B cell (primary cell): ENCODE data around the gene MAJIN. TPM values are rescaled to one million over a fixed set of nuclear protein-coding genes. Genes with fewer than 3 reads are reported as not detected.

ENCODE experiments used
- ATAC-seq: fragments of 200-7000 bp; cut with Tn5 transposase; one replicate; pipeline ENCODE4 v1.10.0; 2021; ENCODE audit warnings: low read depth, mild to moderate bottlenecking, moderate number of reproducible peaks, moderate library complexity
- CTCF ChIA-PET: fragments of 350-600 bp; sonication (Branson Sonifier 250); formaldehyde crosslinking; loops from one replicate; lab custom pipeline; 2021; ENCODE audit warnings: antibody characterized with exemption, inconsistent platforms; lab: Charles Lee
- POLR2A ChIA-PET: fragments of 350-600 bp; sonication (Branson Sonifier 250); formaldehyde crosslinking; loops from one replicate; lab custom pipeline; 2021; ENCODE audit warnings: antibody characterized with exemption; lab: Charles Lee
- DNase-seq: peaks from one replicate; pipeline ENCODE4 v3.0.0; 2013
- H2AFZ ChIP-seq: 2 replicates; pipeline ENCODE4 v1.6.1; 2012; ENCODE audit warnings: mild to moderate bottlenecking, low read depth, low read length; ENCODE audit not compliant: insufficient read depth, poor library complexity, severe bottlenecking
- H3K27ac ChIP-seq, 2 donors: 1 replicate in 1 of 2; 2 replicates in 1 of 2; pipeline ENCODE4 v1.5.1; 2012 to 2013; ENCODE audit warnings: low read length in 2 of 2, mild to moderate bottlenecking in 2 of 2, moderate library complexity in 1 of 2
- H3K27me3 ChIP-seq, 4 experiments: fragments of 200-600 bp in 1 of 4; sonication (generic) in 1 of 4; replicated peaks in 1 of 4; 1 replicate in 2 of 4; 2 replicates in 2 of 4; pipeline versions ENCODE4 v1.6.1 to v1.7.0; 2013 to 2016; ENCODE audit warnings: low read length in 3 of 4, mild to moderate bottlenecking in 2 of 4, mixed read lengths in 1 of 4, moderate library complexity in 1 of 4; ENCODE audit not compliant: insufficient read depth in 4 of 4, control insufficient read depth in 3 of 4; ENCODE audit errors: control extremely low read depth in 1 of 4
- H3K36me3 ChIP-seq, 2 experiments: replicated peaks in 1 of 2; 1 replicate in 1 of 2; 2 replicates in 1 of 2; pipeline versions ENCODE4 v1.6.1 to v1.7.1; 2013; ENCODE audit warnings: low read length in 1 of 2; ENCODE audit not compliant: insufficient read depth in 2 of 2, control insufficient read depth in 1 of 2; ENCODE audit errors: control extremely low read depth in 1 of 2, extremely low read depth in 1 of 2
- H3K4me1 ChIP-seq, 2 donors: fragments of 200-600 bp in 1 of 2; sonication (generic) in 1 of 2; 1 replicate in 1 of 2; 2 replicates in 1 of 2; pipeline versions ENCODE4 v1.5.1 to v1.6.1; 2013 to 2017; ENCODE audit warnings: low read length in 2 of 2; ENCODE audit not compliant: control insufficient read depth in 2 of 2, insufficient read depth in 2 of 2
- H3K4me2 ChIP-seq: replicated peaks from 2 replicates; pipeline ENCODE3; 2012; ENCODE audit warnings: mild to moderate bottlenecking, low read depth, low read length; ENCODE audit not compliant: poor library complexity, severe bottlenecking
- H3K4me3 ChIP-seq, 5 experiments: fragments of 200-600 bp in 1 of 5; sonication (generic) in 1 of 5; 1 replicate in 3 of 5; 2 replicates in 2 of 5; pipeline versions ENCODE4 v1.5.1 to v1.7.0; 2011 to 2016; ENCODE audit warnings: low read length in 4 of 5, mild to moderate bottlenecking in 4 of 5, low read depth in 2 of 5, control low read depth in 1 of 5, moderate library complexity in 1 of 5; ENCODE audit not compliant: insufficient read depth in 1 of 5; ENCODE audit errors: control extremely low read depth in 1 of 5, extremely low read depth in 1 of 5
- H3K79me2 ChIP-seq: fragments of 200-600 bp; sonication (generic); one replicate; pipeline ENCODE4 v1.6.0; 2016; ENCODE audit warnings: low read length; ENCODE audit not compliant: control insufficient read depth, insufficient read depth
- H3K9ac ChIP-seq: fragments of 200-600 bp; sonication (generic); 2 replicates; pipeline ENCODE4 v1.6.1; 2017; ENCODE audit warnings: mild to moderate bottlenecking, low read length, moderate library complexity
- H3K9me3 ChIP-seq, 3 donors: one replicate each; pipeline versions ENCODE4 v1.6.1 to v1.7.1; 2013; ENCODE audit warnings: low read length in 2 of 3; ENCODE audit not compliant: control insufficient read depth in 2 of 3, insufficient read depth in 1 of 3; ENCODE audit errors: control extremely low read depth in 1 of 3
- H4K20me1 ChIP-seq: 2 replicates; pipeline ENCODE4 v1.6.0; 2012; ENCODE audit warnings: mild to moderate bottlenecking, low read length; ENCODE audit not compliant: insufficient read depth, control insufficient read depth, poor library complexity, severe bottlenecking
- H3K27ac Mint-ChIP-seq: one replicate; pipeline ENCODE4 v1.8.0; 2021; ENCODE audit warnings: mixed read lengths
- H3K27me3 Mint-ChIP-seq: one replicate; pipeline ENCODE4 v1.8.0; 2021; ENCODE audit warnings: mixed read lengths
- H3K4me1 Mint-ChIP-seq: one replicate; pipeline ENCODE4 v1.8.0; 2021; ENCODE audit warnings: mixed read lengths
- H3K4me3 Mint-ChIP-seq: one replicate; pipeline ENCODE4 v1.8.0; 2021; ENCODE audit warnings: mixed read lengths
- H3K9me3 Mint-ChIP-seq: one replicate; pipeline ENCODE4 v1.8.0; 2022; ENCODE audit warnings: mixed read lengths; ENCODE audit not compliant: insufficient read depth
- EZH2 ChIP-seq: IDR thresholded peaks from 2 replicates; pipeline ENCODE4 v1.6.1; 2012; ENCODE audit warnings: borderline replicate concordance, low read depth, mild to moderate bottlenecking, moderate library complexity, low read length; ENCODE audit not compliant: insufficient read depth, poor library complexity, severe bottlenecking
- WGBS: methylation state at CpG from one replicate; pipeline ENCODE4 v1.1.5; 2013; ENCODE audit warnings: missing lambda C conversion rate; ENCODE audit not compliant: insufficient coverage; 5-methylcytosine and 5-hydroxymethylcytosine counted together
- intact Hi-C: fragments of 100-400 bp; cut with micrococcal nuclease; formaldehyde crosslinking; loops from one replicate; pipeline ENCODE4 v1.10.0; 2022
- polyA plus RNA-seq: library from polyadenylated mRNA; depleted of rRNA; stranded (reverse); fragments of >200 nt; gene quantifications from 2 replicates; pipeline ENCODE4 v1.2.3, GENCODE V29; 2012
- total RNA-seq, 2 donors: library from RNA; stranded (reverse); fragments of 120-200 nt in 1 of 2; gene quantifications; 1 replicate in 1 of 2; 2 replicates in 1 of 2; pipeline versions ENCODE4 v1.2.3 to v1.2.4, GENCODE V29; 2013 to 2022
- TF ChIP-seq, protein P1 (sequence below): fragments of 200-600 bp; IDR thresholded peaks from one replicate; pipeline ENCODE4 v1.8.0; 2022; ENCODE audit warnings: antibody characterized with exemption, mild to moderate bottlenecking

Gene MAJIN
- total and polyA plus RNA-seq, 2 donors (not counting 1 experiment from before 2014, with no cell fraction given), result 0.71 to 2.4 TPM

DNA sequence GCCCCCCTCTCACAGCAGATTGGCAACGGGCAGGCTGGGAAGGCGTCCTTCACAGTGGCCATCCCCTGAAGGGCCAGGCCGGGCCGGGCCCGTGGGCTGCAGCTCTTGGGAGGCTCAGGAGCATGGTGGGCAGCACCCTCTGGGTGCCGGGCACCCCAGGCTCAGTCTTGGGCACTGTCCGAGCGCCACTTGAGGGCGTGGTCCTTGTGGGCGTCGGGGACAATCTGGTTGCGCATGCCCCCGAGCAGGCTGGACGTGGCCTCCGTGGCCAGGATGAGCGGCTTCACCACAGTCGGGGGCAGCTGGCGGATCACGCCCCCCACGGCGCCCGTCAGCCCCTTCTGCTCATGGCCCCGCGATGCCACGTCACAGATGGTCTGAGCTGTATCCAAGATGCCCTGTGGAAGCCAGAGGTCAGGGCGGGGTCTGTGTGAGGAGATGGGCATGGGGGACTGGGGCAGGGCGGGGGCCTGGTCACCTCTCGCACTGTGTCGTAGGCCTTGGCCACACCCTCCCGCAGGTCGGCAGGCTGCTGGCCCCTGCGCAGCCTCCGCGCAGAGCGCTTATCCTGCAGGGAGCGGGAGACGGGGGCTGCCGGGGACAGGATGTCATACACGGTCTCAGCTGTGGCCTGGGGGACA is 77.0 kb downstream of the MAJIN start:
- intact Hi-C loops, result loop anchor here (1.0 kb wide), 3 partner anchors 44 to 108 kb away; no protein-coding TSS in a partner anchor
- Histone ChIP-seq H2AFZ (no peak overlapping the region), H3K27me3 (no peaks in the 10 kb centered on the region), H3K79me2 (no peaks in the 10 kb centered on the region), H3K4me1 (peaks cover 22 to 30% of the 10 kb centered on the region in 2 donors), H3K4me3 (no peak overlapping the region), H3K9me3 (no peaks in the 10 kb centered on the region), H3K4me2 (no peak overlapping the region), H3K36me3 (peaks cover 0 to 20% of the 10 kb centered on the region in 2 experiments), H3K27ac (no peak overlapping the region), H4K20me1 (no peaks in the 10 kb centered on the region), H3K9ac (no peak overlapping the region)
- DNase-seq, result no peak
- H3K27me3 Mint-ChIP-seq, result no peaks in the 10 kb centered on the region
- ATAC-seq, result no peak
- H3K4me3 Mint-ChIP-seq, result no peak overlapping the region
- no peak overlapping the region for H3K27ac Mint-ChIP-seq
- TF ChIP-seq, protein P1, sequence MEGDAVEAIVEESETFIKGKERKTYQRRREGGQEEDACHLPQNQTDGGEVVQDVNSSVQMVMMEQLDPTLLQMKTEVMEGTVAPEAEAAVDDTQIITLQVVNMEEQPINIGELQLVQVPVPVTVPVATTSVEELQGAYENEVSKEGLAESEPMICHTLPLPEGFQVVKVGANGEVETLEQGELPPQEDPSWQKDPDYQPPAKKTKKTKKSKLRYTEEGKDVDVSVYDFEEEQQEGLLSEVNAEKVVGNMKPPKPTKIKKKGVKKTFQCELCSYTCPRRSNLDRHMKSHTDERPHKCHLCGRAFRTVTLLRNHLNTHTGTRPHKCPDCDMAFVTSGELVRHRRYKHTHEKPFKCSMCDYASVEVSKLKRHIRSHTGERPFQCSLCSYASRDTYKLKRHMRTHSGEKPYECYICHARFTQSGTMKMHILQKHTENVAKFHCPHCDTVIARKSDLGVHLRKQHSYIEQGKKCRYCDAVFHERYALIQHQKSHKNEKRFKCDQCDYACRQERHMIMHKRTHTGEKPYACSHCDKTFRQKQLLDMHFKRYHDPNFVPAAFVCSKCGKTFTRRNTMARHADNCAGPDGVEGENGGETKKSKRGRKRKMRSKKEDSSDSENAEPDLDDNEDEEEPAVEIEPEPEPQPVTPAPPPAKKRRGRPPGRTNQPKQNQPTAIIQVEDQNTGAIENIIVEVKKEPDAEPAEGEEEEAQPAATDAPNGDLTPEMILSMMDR, result no peak
- no peak for TF ChIP-seq EZH2
- H3K9me3 Mint-ChIP-seq, result no peaks in the 10 kb centered on the region
- ChIA-PET POLR2A (interaction anchor here (6.9 kb wide), 1 partner anchor 48 kb away, joined by 39 read pairs; no protein-coding TSS in a partner anchor), CTCF (interaction anchor here (0.9 to 30.2 kb wide), 14 partner anchors 8 to 132 kb away, joined by 3 to 1254 read pairs (median 6); partner anchors contain the start of genes ARL2, CDC42BPG, EHD1 and SNX15)
- 87% methylated on average over 39 of the region's 39 CpGs for WGBS
- H3K4me1 Mint-ChIP-seq, result peaks cover 16% of the 10 kb centered on the region
